ENCODE results near the gene IKZF5.

GRCh38 chr10:122990278-122990677, 18.3 kb downstream of the IKZF5 start:
- TF ChIP-seq CTCF (IDR thresholded peaks at IDR 0.05; ENCODE audit: low read length) = no peak
- TF ChIP-seq EZH2 (optimal IDR thresholded peaks at IDR 0.05; ENCODE audit: low read depth, low read length) = no peak
- no peak for TF ChIP-seq EZH2phosphoT487 (IDR thresholded peaks at IDR 0.05; ENCODE audit: low read length)

Data from MM.1S (cell line).